SJCRH30 (cell line): Measurements from ENCODE around the gene C19orf67. TPM values are rescaled to one million over a fixed set of nuclear protein-coding genes. Genes with fewer than 3 reads are reported as not detected.
"Not testable (repeated sequence)": the region's sequence is repeated elsewhere in the genome, so short reads cannot be mapped to it uniquely, and the experiment has no call there.

Source experiments
- DNase-seq, 2 experiments: peaks; one replicate each; pipeline ENCODE4 v3.0.0-alpha.2; 2015 to 2020
- H3K27ac ChIP-seq: fragments of 250-450 bp; sonication (Bioruptor Pico); 2 replicates; pipeline ENCODE4 v1.5.1; 2020; ENCODE audit warnings: mild to moderate bottlenecking, moderate library complexity
- H3K27me3 ChIP-seq: fragments of 250-450 bp; sonication (Bioruptor Pico); 2 replicates; pipeline ENCODE4 v1.5.1; 2020; ENCODE audit warnings: mild to moderate bottlenecking, moderate library complexity
- H3K36me3 ChIP-seq: fragments of 250-450 bp; sonication (Bioruptor Pico); 2 replicates; pipeline ENCODE4 v1.5.1; 2020; ENCODE audit warnings: mild to moderate bottlenecking, moderate library complexity
- H3K4me1 ChIP-seq: fragments of 250-450 bp; sonication (Bioruptor Pico); 2 replicates; pipeline ENCODE4 v1.5.1; 2020; ENCODE audit warnings: mild to moderate bottlenecking, moderate library complexity
- H3K4me3 ChIP-seq: fragments of 250-450 bp; sonication (Bioruptor Pico); 2 replicates; pipeline ENCODE4 v1.5.1; 2020; ENCODE audit warnings: mild to moderate bottlenecking, moderate library complexity
- H3K9me3 ChIP-seq: fragments of 250-450 bp; sonication (Bioruptor Pico); replicated peaks from 2 replicates; pipeline ENCODE4 v1.5.1; 2020; ENCODE audit warnings: mild to moderate bottlenecking, moderate library complexity
- total RNA-seq: library from RNA; depleted of rRNA; stranded (reverse); fragments of >200 nt; shearing (Covaris generic); gene quantifications from 2 replicates; pipeline ENCODE4 v1.2.3, GENCODE V29; 2014; rRNA removed

The C19orf67 gene
- total RNA-seq, 1 experiment from 2014 or later = not detected

- H3K4me1 ChIP-seq = no peaks in the 10 kb centered on the region
Measured at GRCh38 chr19:14050512-14050911, 35.1 kb downstream of the C19orf67 start.

DNA sequence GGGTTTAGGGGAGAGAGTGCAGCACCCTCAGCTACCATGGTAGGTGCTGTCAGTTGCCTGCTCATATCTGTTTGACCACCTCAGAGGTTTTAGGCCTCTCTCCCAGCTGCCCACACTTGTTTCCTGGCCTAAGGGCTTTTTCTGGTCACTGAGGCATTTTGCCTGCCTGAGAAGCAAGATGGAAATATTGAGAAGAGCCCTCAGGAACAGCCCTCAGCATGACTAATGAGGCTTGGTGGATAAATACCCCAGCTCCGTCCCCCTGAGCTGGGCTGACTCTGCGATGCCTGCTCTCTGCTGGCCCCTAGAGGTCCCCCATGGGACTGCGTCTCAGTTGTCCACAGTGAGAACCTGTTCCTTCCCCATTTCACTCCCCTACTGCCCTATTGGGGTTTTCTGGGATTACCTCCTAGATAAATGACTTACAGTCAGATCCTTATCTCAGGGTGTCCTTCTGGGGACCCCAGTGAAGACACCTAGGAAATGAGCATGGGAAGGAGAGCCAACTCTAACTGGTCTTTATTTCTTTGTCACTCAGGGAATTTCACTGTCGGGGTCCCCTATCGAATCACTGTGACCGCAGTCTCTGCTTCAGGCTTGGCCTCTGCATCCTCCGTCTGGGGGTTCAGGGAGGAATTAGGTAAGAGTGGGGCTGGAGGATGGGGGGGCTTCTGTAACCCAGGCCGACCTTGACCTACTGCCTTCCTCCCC is 37.0 kb downstream of the C19orf67 start:
- no peaks in the 10 kb centered on the region for H3K27me3 ChIP-seq
- no peaks in the 10 kb centered on the region for H3K36me3 ChIP-seq
- H3K9me3 ChIP-seq = no peaks in the 10 kb centered on the region
- no peaks in the 10 kb centered on the region for H3K4me1 ChIP-seq
- peak; percentile 81 to 91 for DNase-seq
- H3K27ac ChIP-seq = no peak overlapping the region
- no peak overlapping the region for H3K4me3 ChIP-seq

More at GRCh38 chr19:14050512-14050911, 35.1 kb downstream of the C19orf67 start:
- no peak overlapping the region for H3K27ac ChIP-seq
- H3K9me3 ChIP-seq = no peaks in the 10 kb centered on the region
- H3K27me3 ChIP-seq = no peaks in the 10 kb centered on the region
- H3K4me3 ChIP-seq = no peak overlapping the region
- no peaks in the 10 kb centered on the region for H3K36me3 ChIP-seq
- no peak for DNase-seq

DNA sequence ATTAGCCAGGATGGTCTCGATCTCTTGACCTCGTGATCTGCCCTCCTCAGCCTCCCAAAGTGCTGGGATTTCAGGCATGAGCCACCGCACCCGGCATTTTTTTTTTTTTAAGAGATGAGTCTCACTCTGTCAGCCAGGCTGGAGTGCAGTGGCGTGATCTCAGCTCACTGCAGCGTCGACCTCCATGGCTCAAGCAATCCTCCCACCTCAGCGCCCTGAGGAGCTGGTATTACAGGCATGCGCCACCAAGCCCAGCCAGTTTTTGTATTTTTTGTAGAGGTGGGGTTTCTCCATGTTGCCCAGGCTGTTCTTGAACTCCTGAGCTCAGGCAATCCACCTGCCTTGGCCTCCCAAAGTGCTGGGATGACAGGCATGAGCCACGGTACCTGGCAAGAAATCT is 37.7 kb downstream of the C19orf67 start:
- not testable (repeated sequence) for H3K36me3 ChIP-seq, H3K27me3 ChIP-seq, H3K4me3 ChIP-seq, H3K9me3 ChIP-seq, DNase-seq, H3K4me1 ChIP-seq, H3K27ac ChIP-seq

GRCh38 chr19:14042659-14043608 is 42.6 kb downstream of the C19orf67 start:
- H3K27ac ChIP-seq = peak overlapping the region; percentile 20
- DNase-seq = peak; percentile 67 to 85
- not testable (repeated sequence) for H3K27me3 ChIP-seq

GRCh38 chr19:14039181-14039580 is 46.4 kb downstream of the C19orf67 start:
- Histone ChIP-seq H3K36me3 (no peaks in the 10 kb centered on the region), H3K9me3 (no peaks in the 10 kb centered on the region), H3K4me1 (peaks cover 10% of the 10 kb centered on the region), H3K27ac (no peak overlapping the region), H3K4me3 (no peak overlapping the region), H3K27me3 (no peaks in the 10 kb centered on the region)
- no peak for DNase-seq

More at GRCh38 chr19:14042659-14043608, 42.6 kb downstream of the C19orf67 start:
- not testable (repeated sequence) for H3K4me3 ChIP-seq, H3K9me3 ChIP-seq, H3K36me3 ChIP-seq, H3K4me1 ChIP-seq

GRCh38 chr19:14035706-14036105 is 49.9 kb downstream of the C19orf67 start:
- no peaks in the 10 kb centered on the region for H3K4me1 ChIP-seq
- no peaks in the 10 kb centered on the region for H3K9me3 ChIP-seq
- no peaks in the 10 kb centered on the region for H3K36me3 ChIP-seq
- no peak for DNase-seq
- H3K27ac ChIP-seq = no peak overlapping the region
- H3K27me3 ChIP-seq = peaks cover 4% of the 10 kb centered on the region; the same call in 1 of the 2 replicates
- no peak overlapping the region for H3K4me3 ChIP-seq

- H3K36me3 ChIP-seq = not testable (repeated sequence)
Measured at GRCh38 chr19:14035159-14035558, 50.4 kb downstream of the C19orf67 start.

GRCh38 chr19:14033946-14034345 is 51.6 kb downstream of the C19orf67 start:
- H3K27ac ChIP-seq = no peak overlapping the region
- H3K9me3 ChIP-seq = no peaks in the 10 kb centered on the region; the same call in 1 of the 2 replicates
- H3K27me3 ChIP-seq = peaks cover 9% of the 10 kb centered on the region; the same call in 1 of the 2 replicates
- H3K4me1 ChIP-seq = no peaks in the 10 kb centered on the region
- no peak for DNase-seq
- H3K36me3 ChIP-seq = no peaks in the 10 kb centered on the region
- no peak overlapping the region for H3K4me3 ChIP-seq

More at GRCh38 chr19:14035159-14035558, 50.4 kb downstream of the C19orf67 start:
- H3K4me1 ChIP-seq, DNase-seq, H3K4me3 ChIP-seq, H3K27me3 ChIP-seq, H3K9me3 ChIP-seq, H3K27ac ChIP-seq: not testable (repeated sequence)

- peaks cover 9% of the 10 kb centered on the region; the same call in 1 of the 2 replicates for H3K27me3 ChIP-seq
- H3K9me3 ChIP-seq = no peaks in the 10 kb centered on the region; the same call in 1 of the 2 replicates
- DNase-seq = peak; percentile 74 to 78
- peak within 1 kb of the TSS; percentile 56 for H3K4me3 ChIP-seq
- no peak within 1 kb of the TSS for H3K27ac ChIP-seq
- no peaks in the 10 kb centered on the region for H3K36me3 ChIP-seq
- H3K4me1 ChIP-seq = no peaks in the 10 kb centered on the region
Measured at GRCh38 chr19:14031719-14032480, 53.7 kb downstream of the C19orf67 start, which contains the start of gene IL27RA. TSS of gene IL27RA (plus strand) at chr19:14031762. CDS start at chr19:14031873, 111 bp downstream.

Other genes starting within 250 kb of the C19orf67 start
- gene NANOS3, start 208.6 kb downstream of the C19orf67 start, total RNA-seq = 1.3 and 2.3 TPM in 2 replicates
- 10.0 and 11.7 TPM in 2 replicates for gene BRME1, start 179.7 kb downstream of the C19orf67 start, total RNA-seq
- 10.8 and 15.3 TPM in 2 replicates for gene CC2D1A, start 179.6 kb downstream of the C19orf67 start, total RNA-seq
- 0.08 TPM in 1 of 2 replicates, not detected in the other for gene PODNL1, start 147.4 kb downstream of the C19orf67 start, total RNA-seq
- gene DCAF15, start 133.3 kb downstream of the C19orf67 start, total RNA-seq = 37.4 and 39.1 TPM in 2 replicates
- 3.9 and 4.4 TPM in 2 replicates for gene RFX1, start 79.5 kb downstream of the C19orf67 start, total RNA-seq
- gene RLN3, start 57.6 kb downstream of the C19orf67 start, total RNA-seq = not detected in 2 replicates
- gene IL27RA, start 54.0 kb downstream of the C19orf67 start, total RNA-seq = 1.5 TPM in 2 replicates
- gene PALM3, start 23.7 kb downstream of the C19orf67 start, total RNA-seq = 0.99 and 1.4 TPM in 2 replicates
- 0.81 and 1.3 TPM in 2 replicates for gene MISP3, start 13.0 kb downstream of the C19orf67 start, total RNA-seq
- 88.1 and 102 TPM in 2 replicates for gene SAMD1, start 5.0 kb upstream of the C19orf67 start, total RNA-seq
- 77.5 and 93.2 TPM in 2 replicates for gene PRKACA, start 32.0 kb upstream of the C19orf67 start, total RNA-seq
- gene ASF1B, start 50.8 kb upstream of the C19orf67 start, total RNA-seq = 93.8 and 102 TPM in 2 replicates
- 9.3 and 9.4 TPM in 2 replicates for gene ADGRL1, start 120.4 kb upstream of the C19orf67 start, total RNA-seq